Activated CD4-positive, CD25-positive, alpha-beta regulatory T cell treated with anti-CD3 and anti-CD28 coated beads, Interleukin-2, amount 50 U/mL, for 24 hours (primary cell): ENCODE measurements around the gene TRIM66.

Experiments
- ATAC-seq, 2 donors: fragments of 150-1000 bp; cut with Tn5 transposase; one replicate each; pipeline ENCODE4 v1.10.0; 2021; ENCODE audit warnings: mild to moderate bottlenecking in 1 of 2, moderate library complexity in 1 of 2

The TRIM66 gene

DNA sequence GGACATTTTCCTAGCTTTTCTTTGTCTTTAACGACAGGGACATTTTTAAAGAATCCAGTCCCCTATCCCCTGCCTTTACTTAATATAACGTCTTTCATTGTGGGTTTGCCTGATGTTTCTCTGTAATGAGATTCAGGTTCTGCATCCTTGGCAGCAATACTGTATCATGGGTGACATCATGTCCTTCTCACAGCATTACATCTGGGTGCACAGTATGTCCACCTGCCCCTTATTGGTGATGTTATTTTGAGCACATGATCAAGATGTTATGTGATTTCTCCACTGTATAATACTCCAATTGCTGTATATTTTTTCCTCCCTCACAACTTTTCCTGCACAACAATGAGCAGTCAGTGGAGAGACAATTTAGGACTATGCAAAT is 78.8 kb downstream of the TRIM66 start:
- ATAC-seq = no peak

DNA sequence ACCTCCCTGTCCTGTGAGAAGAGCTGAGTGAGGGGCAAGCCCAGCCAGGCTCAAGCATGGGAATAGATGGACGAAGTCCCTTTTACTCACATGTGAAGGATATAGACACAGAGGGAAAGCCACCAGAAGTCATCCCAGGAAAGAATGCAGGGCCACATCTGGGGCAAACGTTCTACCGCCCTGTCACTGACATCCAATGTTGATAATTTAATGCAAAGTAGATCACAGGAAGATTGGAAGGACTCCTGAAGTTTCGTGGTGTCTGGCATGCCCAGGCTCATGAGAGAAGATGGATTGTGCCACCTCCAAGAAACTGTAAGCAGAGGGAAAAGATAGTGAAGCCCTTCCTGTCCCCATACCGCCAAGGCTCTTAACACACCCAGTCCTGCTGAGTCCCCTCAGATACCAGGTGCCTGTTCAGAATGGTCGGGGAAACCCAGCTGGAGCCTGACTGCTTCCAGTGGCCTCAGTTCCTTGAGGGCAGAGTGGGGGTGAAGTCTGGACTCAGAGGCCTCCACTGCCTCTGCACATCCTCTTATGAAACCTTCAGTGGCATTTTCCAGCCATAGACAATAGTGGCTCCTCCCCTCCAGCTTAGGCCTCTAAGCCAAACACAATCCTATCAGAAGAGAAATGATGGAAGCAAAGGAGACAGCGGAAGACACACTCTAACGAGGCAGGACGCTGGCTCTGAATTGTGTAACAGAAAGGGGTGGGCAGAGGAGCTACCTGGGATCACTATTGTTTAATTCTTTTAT is 80.9 kb downstream of the TRIM66 start:
- ATAC-seq = no peak

DNA sequence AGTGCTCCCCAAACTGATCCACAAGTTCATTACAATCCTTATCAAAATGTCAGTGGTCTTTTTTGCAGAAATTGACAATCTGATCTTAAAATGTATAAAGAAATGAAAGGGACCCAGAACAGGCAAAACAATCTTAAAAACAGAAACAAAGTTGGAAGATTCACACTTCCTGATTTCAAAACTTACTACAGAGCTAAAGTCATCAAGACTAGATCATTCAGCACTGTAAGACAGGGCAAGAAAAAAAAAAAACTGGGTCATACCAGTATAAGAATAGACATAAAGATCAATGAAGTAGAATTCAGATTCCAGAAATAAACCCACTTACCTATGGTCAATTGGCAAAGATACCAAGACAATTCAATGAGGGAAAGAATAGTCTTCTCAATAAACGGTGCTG is 84.0 kb downstream of the TRIM66 start:
- no peak for ATAC-seq

DNA sequence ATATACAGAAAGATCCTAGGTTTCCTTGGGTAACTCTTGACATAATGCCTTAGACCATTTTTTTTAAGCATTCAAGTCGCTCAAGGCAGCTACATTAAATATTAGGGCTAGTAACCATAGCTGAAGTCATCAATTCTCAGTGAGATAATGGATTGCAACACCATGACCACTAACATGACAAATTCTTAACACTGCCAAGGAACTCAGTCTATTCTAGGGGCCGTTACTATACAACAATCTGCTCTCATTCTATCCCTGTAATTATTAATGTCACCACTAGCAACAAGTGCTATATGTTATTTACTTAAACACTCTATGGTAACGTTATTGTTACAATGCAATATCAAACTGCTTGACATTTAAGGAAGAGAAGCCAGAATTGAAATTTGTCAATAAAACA is 85.3 kb downstream of the TRIM66 start:
- no peak for ATAC-seq

DNA sequence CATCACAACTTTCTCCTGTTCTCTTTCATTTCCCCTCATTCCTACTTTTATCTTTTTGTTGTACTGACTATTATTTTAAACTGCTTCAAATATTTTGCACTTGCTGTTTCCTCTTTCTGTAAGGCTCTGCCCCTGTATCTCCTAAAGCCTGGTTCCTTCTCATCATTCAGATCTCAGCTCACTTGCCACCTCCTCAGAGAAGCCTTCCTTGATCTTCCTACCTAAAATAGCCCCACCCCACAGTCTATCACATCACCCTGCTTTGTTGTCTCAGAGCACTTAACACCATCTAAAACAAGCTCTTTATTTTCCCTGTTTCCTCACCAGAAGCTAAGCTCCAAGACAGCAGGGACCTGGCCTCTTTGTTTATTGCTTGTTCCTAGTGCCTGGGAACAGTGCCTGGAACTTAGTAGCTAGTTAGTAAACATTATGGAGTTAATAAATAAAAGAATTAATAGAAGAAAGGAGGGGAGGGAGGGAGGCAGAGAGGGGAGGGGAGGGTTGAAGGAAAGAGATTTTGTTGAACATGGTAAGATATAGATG is 85.9 kb downstream of the TRIM66 start:
- ATAC-seq = no peak

DNA sequence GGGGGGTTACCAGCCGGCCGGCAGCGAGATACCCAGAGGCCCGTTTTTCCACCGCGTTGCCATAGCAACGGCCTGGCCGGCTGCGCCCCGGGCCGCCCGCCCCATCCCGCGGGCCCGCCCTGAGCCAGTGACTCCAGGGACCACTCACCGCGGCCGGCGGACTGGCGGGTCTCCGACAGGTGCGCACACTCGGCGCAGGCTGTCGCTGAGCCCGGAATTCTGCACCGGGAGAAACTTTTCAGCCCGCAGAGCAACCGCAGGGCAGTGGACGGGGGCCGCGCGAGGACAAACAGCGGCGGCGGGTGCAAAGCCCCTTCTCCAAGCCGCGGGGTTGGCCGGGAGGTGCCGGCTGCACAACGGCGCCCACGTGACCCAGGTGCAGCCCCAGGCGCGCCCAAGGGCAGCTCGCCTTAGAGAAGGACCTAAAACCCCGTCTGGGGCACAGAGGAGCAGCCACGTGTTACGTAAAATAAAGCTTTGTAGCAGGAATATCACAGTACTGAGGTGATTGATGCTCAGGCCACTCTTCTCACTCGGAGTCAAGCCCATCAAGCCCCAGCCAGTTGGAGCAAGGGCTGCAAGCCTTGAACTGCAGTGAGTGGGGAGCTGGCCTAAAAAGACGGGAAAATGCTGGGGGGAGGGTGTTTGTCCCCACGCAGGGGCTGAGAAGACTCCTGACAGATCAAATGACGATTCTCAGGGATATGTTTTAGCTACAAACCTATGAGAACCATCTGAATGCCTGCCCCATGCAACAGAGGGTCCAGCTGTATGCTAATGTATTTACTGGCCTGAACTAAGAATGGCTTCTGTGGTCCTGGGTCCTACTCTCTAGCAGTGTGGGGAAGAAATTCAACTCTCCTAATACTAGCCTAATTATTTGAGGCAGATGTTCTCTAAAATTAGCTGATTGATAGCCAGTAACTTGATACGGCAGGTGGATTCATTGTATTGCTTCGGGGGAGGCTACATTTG is 88.2 kb downstream of the TRIM66 start, which contains the start of gene STK33:
TSS of gene STK33 (minus strand) at position 294 of the 975 bp plus-strand sequence. CDS start 119,323 bp downstream, outside the sequence.
- ATAC-seq = peak; percentile 65 to 68

DNA sequence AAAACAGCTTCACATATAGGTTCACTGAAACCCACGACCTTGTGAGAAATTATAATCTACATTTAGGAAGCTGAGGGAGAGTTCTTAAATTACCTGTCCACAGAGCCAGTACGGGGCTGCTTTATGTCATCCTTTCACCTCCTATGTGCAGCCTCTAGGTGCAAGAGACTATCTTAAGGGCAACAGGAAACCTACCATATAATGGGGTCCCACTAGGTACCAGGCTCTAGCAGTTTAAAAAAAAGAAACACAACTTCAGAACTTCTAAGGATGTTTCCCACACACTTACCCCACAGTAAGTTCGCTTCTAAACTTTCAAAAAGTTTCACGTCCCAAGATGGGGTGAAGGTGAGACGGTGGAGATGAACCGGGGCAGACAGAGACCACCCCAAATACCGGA is 89.0 kb downstream of the TRIM66 start:
- no peak for ATAC-seq

DNA sequence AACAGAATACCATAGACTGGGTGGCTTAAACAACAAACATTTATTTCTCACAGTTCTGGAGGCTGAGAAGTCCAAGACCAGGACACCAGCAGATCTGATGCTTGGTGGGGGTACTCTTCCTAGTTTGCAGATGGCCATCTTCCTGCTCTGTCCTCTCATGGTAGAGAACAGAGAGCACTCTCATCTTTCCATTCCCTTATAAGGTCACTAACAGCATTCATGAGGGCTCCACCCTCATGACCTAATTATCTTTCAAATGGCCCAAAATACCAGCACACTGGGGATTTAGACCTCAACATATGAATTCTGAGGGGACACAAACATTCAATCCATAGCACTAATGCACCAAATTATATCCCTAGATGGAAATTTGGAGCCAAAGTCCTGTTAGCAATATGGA is 94.5 kb downstream of the TRIM66 start:
- no peak for ATAC-seq

DNA sequence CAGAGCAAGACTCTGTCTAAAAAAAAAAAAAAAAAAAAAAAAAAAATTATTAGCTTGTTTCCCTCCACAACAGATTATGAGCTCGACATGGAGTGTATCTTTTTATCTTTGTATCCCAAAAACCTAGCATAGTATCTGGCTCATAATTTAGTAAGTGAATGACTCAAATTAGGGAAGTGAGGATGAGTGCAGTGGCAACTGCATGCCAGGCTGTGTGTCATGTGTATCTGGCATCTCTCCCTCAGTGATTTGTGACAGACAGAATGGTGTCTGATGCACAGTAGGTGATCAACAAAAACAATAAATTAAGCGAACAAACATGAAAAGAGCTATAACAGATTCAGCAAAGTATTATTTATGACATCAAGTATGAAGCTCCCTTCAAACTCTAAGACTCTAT is 95.7 kb downstream of the TRIM66 start:
- no peak for ATAC-seq

DNA sequence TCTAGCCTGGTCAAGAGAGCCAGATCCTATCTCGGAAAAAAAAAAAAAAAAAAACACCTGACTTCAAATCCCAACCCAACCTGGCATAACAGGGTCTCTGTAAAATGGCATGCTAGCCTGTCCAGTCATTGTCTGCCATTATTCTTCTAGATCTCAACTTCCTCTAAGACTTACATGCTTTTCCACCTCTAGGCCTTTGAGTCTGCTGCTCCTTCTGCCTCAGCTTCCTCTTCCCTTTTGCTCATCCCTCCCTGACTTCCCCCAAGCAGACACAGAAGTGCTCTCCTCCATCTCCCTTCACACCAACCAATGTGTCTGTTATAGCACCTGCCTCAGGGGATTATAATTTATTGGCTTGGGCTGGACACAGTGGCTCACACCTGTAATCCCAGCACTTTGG is 96.3 kb downstream of the TRIM66 start:
- ATAC-seq = no peak

DNA sequence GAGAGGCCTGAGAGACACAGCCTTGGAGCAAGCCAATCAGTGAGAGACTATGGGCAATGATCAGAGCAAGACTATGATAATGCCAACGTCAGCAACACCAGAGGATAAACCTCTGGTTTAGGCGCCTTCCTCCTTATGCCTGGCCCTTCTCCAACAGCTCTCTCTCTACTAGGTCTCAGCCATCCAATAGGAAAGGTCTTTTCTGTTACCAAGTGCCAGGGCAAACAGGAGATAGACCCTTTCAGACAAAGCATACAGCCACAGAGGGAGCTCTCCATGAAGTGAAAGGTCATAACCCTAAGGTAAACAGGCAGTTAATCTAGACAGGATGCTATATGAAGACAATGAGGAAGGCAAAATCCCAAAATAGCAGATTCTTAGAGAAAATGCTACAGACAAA is 98.0 kb downstream of the TRIM66 start:
- no peak for ATAC-seq

DNA sequence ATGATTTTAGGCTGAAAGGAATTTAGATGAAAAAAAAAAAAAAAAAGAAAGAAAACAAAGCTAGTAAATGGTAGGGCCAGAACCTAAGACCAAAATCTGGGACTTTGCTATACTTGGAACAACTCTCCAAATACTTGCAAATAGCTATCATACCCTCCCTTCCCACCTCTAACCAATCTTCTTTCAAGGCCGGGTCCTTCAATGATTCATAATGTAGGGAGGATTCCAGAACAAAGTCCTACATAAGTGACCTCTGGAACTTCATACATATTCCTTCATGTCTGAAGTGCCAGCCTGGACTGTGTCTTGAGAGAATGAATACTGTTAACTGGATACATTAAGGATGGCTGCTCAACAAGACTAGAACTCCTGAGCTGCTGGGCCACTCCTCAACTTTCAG is 98.4 kb downstream of the TRIM66 start:
- ATAC-seq = no peak

DNA sequence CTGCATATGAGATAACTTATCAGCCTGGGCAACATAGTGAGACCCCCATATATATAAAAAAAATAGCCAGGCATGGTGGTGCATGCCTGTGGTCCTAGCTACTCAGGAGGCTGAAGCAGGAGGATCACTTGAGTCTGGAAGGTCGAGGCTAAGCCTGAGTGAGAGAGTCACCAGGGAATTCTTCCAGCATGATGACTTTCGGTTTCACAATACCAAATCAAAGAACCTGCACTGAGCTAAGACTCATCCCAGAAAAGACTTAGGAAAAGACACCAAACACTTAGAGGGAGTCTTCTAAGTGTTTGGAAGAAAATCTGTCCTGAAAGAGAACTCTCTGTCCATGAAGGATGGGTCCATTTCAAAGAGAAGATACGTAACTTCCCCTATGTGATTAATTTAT is 101.2 kb downstream of the TRIM66 start:
- no peak for ATAC-seq

DNA sequence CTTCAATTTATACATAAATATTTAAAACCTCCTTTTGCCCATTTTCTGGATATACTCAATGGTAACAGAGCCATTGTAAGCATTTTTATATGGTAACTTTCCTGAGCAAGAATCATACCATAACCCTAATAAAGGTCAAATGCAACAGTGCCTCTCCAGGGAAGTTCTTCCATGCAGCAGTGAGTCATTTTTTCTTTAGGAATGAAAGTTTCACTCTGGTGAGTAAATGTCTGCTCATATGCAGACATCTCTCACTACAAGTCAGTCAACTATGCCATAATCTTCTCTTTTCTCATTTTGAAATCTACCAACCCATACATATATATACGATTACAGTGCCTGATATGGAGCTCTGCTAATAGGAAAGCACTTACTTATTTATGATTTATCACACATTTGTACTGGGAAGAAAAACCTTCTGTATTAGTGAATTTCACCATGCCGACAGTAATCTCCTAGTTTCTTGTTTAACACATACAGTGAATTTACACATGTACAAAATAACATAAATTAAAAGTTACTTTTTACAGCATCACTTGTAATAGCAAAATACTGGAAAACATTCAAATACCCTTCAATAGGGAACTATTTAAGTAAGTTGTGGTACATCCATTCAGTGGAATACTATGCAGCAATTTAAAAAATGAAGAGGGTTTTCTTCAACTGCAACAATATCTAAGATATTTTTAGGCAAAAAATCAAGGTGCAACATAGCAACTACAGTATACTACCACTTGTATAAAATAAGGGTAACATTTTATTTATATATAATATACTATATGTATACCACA is 104.5 kb downstream of the TRIM66 start:
- no peak for ATAC-seq

DNA sequence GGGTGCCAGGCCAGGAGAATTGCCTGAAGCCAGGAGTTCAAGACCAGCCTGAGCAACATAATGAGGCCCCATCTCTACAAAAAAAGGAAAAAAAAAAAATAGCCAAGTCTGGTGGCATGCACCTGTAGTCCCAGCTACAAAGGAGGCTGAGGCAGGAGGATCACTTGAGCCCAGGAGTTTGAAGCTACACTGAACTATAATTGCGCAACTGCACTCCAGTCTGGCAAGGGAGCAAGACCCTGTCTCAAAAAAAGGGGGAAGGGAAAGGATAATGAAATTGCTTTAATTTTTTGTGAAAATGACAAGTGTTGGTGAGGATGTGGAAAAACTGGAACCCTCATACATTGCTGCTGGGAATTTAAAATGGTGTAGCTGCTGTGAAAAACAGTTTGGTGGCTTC is 107.7 kb downstream of the TRIM66 start:
- no peak for ATAC-seq

DNA sequence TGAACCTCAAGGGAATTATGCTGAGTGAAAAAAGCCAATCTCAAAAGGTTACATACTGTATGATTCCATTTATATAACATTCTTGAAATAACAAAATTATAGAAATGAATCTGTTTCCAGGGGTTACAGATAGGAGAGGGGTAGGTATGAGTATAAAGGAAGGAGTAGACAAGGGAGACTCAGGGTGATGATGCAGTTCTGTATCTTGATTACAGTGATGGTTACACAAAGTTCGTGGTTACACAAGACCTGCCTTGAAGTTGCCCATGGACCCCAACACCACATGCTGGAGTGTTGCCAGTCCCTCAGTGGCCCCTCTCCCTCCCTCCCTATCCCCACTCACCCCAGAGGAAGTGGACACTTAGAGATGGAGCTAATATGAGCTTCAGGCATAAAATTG is 108.7 kb downstream of the TRIM66 start:
- ATAC-seq = peak in 1 of 2 donors; percentile 20

DNA sequence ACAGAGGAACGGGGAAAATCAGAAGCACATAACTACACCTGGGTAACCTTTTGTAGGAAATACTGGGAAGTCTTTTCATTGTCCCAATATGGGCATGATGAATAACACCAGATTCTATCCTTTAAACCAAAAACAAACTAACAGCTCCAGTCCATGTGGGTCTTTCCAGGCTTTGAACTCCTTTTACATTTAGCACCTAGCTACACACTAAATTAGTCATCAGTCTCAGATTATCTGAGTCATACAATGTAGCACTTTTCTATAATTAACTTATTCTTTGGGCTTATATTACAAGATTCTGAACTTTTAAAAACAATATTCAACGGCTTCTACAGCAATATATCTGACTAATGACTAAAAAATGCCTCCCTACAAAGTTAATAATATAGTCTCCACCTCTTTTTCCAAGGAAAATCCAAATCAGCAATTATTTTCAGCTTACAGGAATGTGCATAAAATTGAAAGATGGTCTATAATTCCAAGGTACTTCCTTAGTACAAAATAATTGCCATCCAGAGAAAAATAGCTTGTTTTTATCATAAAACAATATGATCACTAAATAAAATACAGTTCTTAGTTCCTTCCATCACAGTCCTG is 114.8 kb downstream of the TRIM66 start:
- peak; percentile 51 to 70 for ATAC-seq

DNA sequence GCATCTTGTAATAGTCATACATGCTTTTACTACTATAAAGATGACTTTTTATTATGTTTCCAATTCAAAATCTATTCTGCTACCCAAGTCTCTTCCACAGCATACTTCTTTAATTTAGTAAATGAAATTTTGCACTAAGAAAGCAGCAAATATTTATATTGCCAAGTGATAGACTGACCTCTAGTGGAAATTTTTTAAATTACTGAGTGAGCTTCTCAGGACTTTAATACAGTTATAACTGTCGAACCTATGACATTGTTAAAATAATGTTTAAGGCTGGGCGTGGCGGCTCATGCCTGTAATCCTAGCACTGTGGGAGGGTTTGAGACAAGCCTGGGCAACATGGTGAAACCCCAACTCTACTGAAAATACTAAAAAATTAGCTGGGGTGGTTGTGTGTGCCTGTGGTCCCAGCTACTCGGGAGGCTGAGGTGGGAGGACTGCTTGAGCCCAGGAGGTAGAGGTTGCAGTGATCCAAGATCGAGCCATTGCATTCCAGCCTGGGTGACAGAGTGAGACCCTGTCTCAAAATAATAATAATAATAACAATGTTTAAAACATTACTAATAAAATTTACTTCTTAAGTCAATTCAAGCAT is 115.8 kb downstream of the TRIM66 start:
- no peak for ATAC-seq

DNA sequence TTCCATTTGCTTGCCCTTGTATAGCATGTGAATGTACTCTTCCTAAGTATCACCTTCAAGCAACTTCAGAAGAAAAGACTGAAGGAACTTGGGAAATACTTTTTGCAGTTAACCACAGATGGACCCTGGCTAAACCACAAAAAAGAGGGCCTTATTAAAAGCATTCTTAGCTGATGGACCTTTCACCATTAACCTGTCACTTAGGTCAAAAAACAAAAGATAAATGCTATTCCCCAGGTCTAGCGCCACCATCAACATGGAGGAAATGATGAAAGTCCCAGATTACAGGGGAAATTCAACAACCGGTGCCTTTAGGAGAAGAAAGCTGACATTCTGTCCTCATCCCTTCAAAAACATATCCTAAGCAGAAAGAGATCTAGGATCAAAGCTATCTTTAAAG is 117.9 kb downstream of the TRIM66 start:
- ATAC-seq = no peak
